Adrenal gland (tissue), 12 donors: ENCODE data around the gene ZYX. TPM values are rescaled to one million over a fixed set of nuclear protein-coding genes. Genes with fewer than 3 reads are reported as not detected.

ENCODE experiments used
- DNase-seq, 7 donors: peaks; one replicate each; pipeline ENCODE4 v3.0.0-alpha.2; 2019 to 2020
- H3K27ac ChIP-seq, 5 donors: fragments of 200-600 bp; sonication (generic) in 4 of 5; 1 replicate in 3 of 5; 2 replicates in 2 of 5; pipeline versions ENCODE4 v1.5.1 to v1.8.0; 2016 to 2020; ENCODE audit warnings: mild to moderate bottlenecking in 1 of 5
- H3K27me3 ChIP-seq: fragments of 200-600 bp; 2 replicates; pipeline ENCODE4 v1.8.0; 2021
- H3K36me3 ChIP-seq, 2 donors: fragments of 200-600 bp; replicated peaks in 1 of 2; 1 replicate in 1 of 2; 2 replicates in 1 of 2; pipeline versions ENCODE4 v1.5.1 to v1.8.0; 2018 to 2022
- H3K4me1 ChIP-seq, 2 donors: fragments of 200-600 bp; replicated peaks in 1 of 2; 1 replicate in 1 of 2; 2 replicates in 1 of 2; pipeline versions ENCODE4 v1.5.1 to v1.8.0; 2018 to 2021
- H3K4me3 ChIP-seq, 4 donors: fragments of 200-600 bp; sonication (generic) in 3 of 4; one replicate each; pipeline ENCODE4 v1.5.1; 2016 to 2018
- H3K9me3 ChIP-seq, 3 donors: fragments of 200-600 bp; sonication (generic) in 1 of 3; replicated peaks in 1 of 3; 1 replicate in 2 of 3; 2 replicates in 1 of 3; pipeline versions ENCODE4 v1.5.1 to v1.8.0; 2016 to 2021
- CTCF ChIP-seq, 6 experiments: fragments of 450-650 bp in 4 of 6; fragments of 200-600 bp in 2 of 6; sonication (generic) in 1 of 6; IDR thresholded peaks; 1 replicate in 5 of 6; 2 replicates in 1 of 6; pipeline versions ENCODE4 v1.5.1 to v1.8.0; 2016 to 2021; ENCODE audit warnings: antibody characterized with exemption in 6 of 6, mild to moderate bottlenecking in 2 of 6, moderate library complexity in 1 of 6
- POLR2A ChIP-seq, 2 donors: fragments of 450-650 bp; IDR thresholded peaks; one replicate each; pipeline ENCODE4 v1.6.1; 2017; ENCODE audit warnings: antibody characterized with exemption in 2 of 2, mild to moderate bottlenecking in 2 of 2, moderate library complexity in 1 of 2
- WGBS, 4 donors: extraction: QIAGEN DNeasy Blood & Tissue Kit in 2 of 4; methylation state at CpG; one replicate each; pipeline versions ENCODE4 v1.1.5 to v1.1.7; 2013 to 2017; 5-methylcytosine and 5-hydroxymethylcytosine counted together
- intact Hi-C, 2 donors: fragments of 100-400 bp; cut with DNase I; formaldehyde crosslinking; loops; one replicate each; pipeline versions ENCODE4 v1.14.1 to v1.15.0; 2022 to 2023
- polyA plus RNA-seq, 3 donors: library from polyadenylated mRNA; stranded (reverse); fragments of 200-250 nt in 2 of 3; fragments of 350-450 nt in 1 of 3; fragmentation: Illumina TruSeq in 1 of 3; extraction: RNeasy Lipid Tissue Mini Kit (QIAGEN cat#74804) in 1 of 3; gene quantifications; one replicate each; pipeline ENCODE4 v1.2.3, GENCODE V29; 2013 to 2014
- total RNA-seq, 9 donors: library from RNA; depleted of rRNA in 4 of 9; stranded (reverse); fragments of >200 nt in 4 of 9; fragments of 120-200 nt in 1 of 9; fragmentation: NEBNext Ultra II Directional in 1 of 9; extraction: Animal tissue kit (Norgen Biotek cat#: 25700) in 1 of 9; gene quantifications; one replicate each; pipeline versions ENCODE4 v1.1.0 to v1.2.4, GENCODE V29; 2013 to 2023
- donor health status: healthy with polysubstance abuse.
- donor health status: Bipolar disorder and iron deficiency.
- donor health status: DM: yes; HTN: yes; CAD: no.
- donor health status: DM: no; HTN: no; CAD: no.
- donor health status: DM: no; HTN: no; CAD: no.
- donor health status: DM: yes; HTN: yes; CAD: no.

The ZYX gene
- total and polyA plus RNA-seq, 12 donors = 5.0 to 152 (median 77.1) TPM

- peaks cover 0 to 4% of the 10 kb centered on the region in 2 donors for H3K36me3 ChIP-seq
- no peaks in the 10 kb centered on the region for H3K27me3 ChIP-seq
- peaks cover 7 to 39% of the 10 kb centered on the region in 2 donors for H3K4me1 ChIP-seq
- intact Hi-C loops = loop anchor here in 1 of 2 donors (5.0 kb wide), 1 partner anchor 37 kb away; no protein-coding TSS in a partner anchor
- TF ChIP-seq POLR2A (IDR thresholded peaks at IDR 0.05) (no peak), CTCF (IDR thresholded peaks at IDR 0.05) (peak; percentile 83 to 94 (median 88))
- peak overlapping the region; percentile 48 to 99 (median 92) for H3K4me3 ChIP-seq
- H3K27ac ChIP-seq = peak overlapping the region; percentile 15 to 99 (median 88)
- H3K9me3 ChIP-seq = no peaks in the 10 kb centered on the region
- peak; percentile 84 to 96 (median 89) for DNase-seq
- WGBS, 4 donors = 0 to 1% (median 0%) methylated on average over 2 to 35 of the region's 35 CpGs
Measured at GRCh38 chr7:143380260-143380645, 892 bp upstream of the ZYX start.

- intact Hi-C loops = loop anchor here in 1 of 2 donors (5.0 kb wide), 1 partner anchor 36 kb away; no protein-coding TSS in a partner anchor
Measured at GRCh38 chr7:143381427-143382125, 431 bp downstream of the ZYX start.

GRCh38 chr7:143382126-143382790 lies 1.1 kb downstream of the ZYX start:
- TF ChIP-seq CTCF (IDR thresholded peaks at IDR 0.05) (no peak), POLR2A (IDR thresholded peaks at IDR 0.05) (no peak)
- H3K9me3 ChIP-seq = no peaks in the 10 kb centered on the region
- intact Hi-C loops = loop anchor here in 1 of 2 donors (5.0 kb wide), 1 partner anchor 35 kb away; no protein-coding TSS in a partner anchor

More at GRCh38 chr7:143381427-143382125, 431 bp downstream of the ZYX start:
- Histone ChIP-seq H3K4me3 (peak overlapping the region; percentile 48 to 99 (median 96)), H3K36me3 (peaks cover 0 to 4% of the 10 kb centered on the region in 2 donors), H3K27ac (peak overlapping the region; percentile 64 to 99 (median 88)), H3K9me3 (no peaks in the 10 kb centered on the region), H3K27me3 (no peaks in the 10 kb centered on the region), H3K4me1 (peaks cover 7 to 51% of the 10 kb centered on the region in 2 donors)
- DNase-seq = peak; percentile 61 to 89 (median 77)
- WGBS, 4 donors = 0 to 2% (median 0%) methylated on average over 2 to 63 of the region's 64 CpGs
- no peak for TF ChIP-seq POLR2A (IDR thresholded peaks at IDR 0.05)
- no peak for TF ChIP-seq CTCF (IDR thresholded peaks at IDR 0.05)

More at GRCh38 chr7:143382126-143382790, 1.1 kb downstream of the ZYX start:
- Histone ChIP-seq H3K36me3 (peaks cover 0 to 7% of the 10 kb centered on the region in 2 donors), H3K27me3 (no peaks in the 10 kb centered on the region), H3K4me3 (peak overlapping the region; percentile 48 to 99 (median 96)), H3K4me1 (peaks cover 7 to 55% of the 10 kb centered on the region in 2 donors), H3K27ac (peak overlapping the region in 4 of 5 donors; percentile 88 to 99 (median 90))
- 40 to 50% (median 46%) methylated on average over 13 to 21 of the region's 21 CpGs for WGBS, 4 donors
- no peak for DNase-seq
